Measurements from ENCODE around the gene IER3IP1. TPM values are rescaled to one million over a fixed set of nuclear protein-coding genes. Genes with fewer than 3 reads are reported as not detected.

Gene IER3IP1
- polyA plus RNA-seq, 1 donor from 2014 or later: 27.1 TPM

DNA sequence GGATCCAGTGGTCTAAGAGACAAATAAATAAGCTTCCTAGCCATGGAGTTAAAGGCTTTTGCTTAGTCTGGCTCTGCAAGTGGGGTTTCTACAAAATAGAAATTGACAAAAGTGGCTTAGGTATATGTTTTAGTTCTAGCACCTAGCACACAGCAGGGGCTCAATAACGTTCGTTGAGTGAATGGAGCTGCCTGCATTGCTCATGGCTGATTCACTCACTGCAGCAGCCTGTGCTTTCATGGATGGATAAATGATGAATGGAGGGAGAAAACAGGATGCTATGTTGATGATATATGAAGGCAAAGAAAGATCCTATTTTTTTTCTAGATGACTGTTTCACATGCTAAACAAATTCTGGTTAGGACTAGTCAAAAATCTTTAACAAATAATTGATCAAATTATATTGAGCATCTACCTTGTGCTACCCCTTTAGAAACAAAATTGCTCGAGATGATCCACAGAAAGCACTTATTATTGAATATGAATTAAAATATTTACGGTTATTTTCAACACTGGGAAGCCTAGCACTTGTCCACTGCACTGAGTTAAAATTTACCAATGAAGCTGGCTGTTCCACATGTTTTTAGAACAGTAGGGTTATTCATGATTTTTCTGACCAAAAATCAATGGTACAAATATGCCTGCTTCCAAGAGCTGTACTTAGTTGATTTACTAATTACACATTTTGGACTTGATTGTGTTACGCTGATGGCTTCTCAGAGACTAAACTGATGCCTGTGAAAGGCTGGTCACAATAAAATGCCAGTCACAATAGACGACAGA lies 65.5 kb downstream of the IER3IP1 start:
- H3K4me2 ChIP-seq (ENCODE audit: low read length): no peak overlapping the region
- no peaks in the 10 kb centered on the region for H3F3A ChIP-seq (ENCODE audit: insufficient read depth, low read length, poor library complexity, severe bottlenecking)
- no peak overlapping the region for H3K27ac ChIP-seq (ENCODE audit: low read length)
- no peaks in the 10 kb centered on the region for H3K9me2 ChIP-seq (ENCODE audit: insufficient read depth, low read length)
- no peaks in the 10 kb centered on the region for H4K20me1 ChIP-seq (ENCODE audit: insufficient read depth)
- H2AFZ ChIP-seq (ENCODE audit: low read depth, low read length): no peak overlapping the region
- H3K9ac ChIP-seq (ENCODE audit: low read length): no peak overlapping the region
- H3K36me3 ChIP-seq (ENCODE audit: insufficient read depth, low read length): no peaks in the 10 kb centered on the region
- no peaks in the 10 kb centered on the region for H3K9me3 ChIP-seq (ENCODE audit: low read length)
- no peaks in the 10 kb centered on the region for H3K27me3 ChIP-seq (ENCODE audit: insufficient read depth, low read depth, low read length)
- no peak for TF ChIP-seq POLR2AphosphoS5 (IDR thresholded peaks at IDR 0.05)
- TF ChIP-seq CTCF (IDR thresholded peaks at IDR 0.05; ENCODE audit: poor library complexity, severe bottlenecking): no peak
- TF ChIP-seq TAF1 (IDR thresholded peaks at IDR 0.05; ENCODE audit: low read depth): no peak
- TF ChIP-seq REST (IDR thresholded peaks at IDR 0.05; ENCODE audit: borderline replicate concordance): no peak
- TF ChIP-seq RAD21 (conservative IDR thresholded peaks at IDR 0.05): no peak
- no peak for TF ChIP-seq SMC3 (conservative IDR thresholded peaks at IDR 0.05; ENCODE audit: poor library complexity)
- TF ChIP-seq MXI1 (conservative IDR thresholded peaks at IDR 0.05; ENCODE audit: poor library complexity, severe bottlenecking): no peak
- TF ChIP-seq EZH2 (IDR thresholded peaks at IDR 0.05; ENCODE audit: borderline replicate concordance, insufficient read depth, low read length, poor library complexity, severe bottlenecking): no peak
- no peak for TF ChIP-seq EP300 (conservative IDR thresholded peaks at IDR 0.05; ENCODE audit: poor library complexity, severe bottlenecking)
- H3K79me2 ChIP-seq (replicated peaks; ENCODE audit: insufficient read depth, low read length): no peaks in the 10 kb centered on the region
- no peak overlapping the region for H3K4me3 ChIP-seq (ENCODE audit: low read length)

- Histone ChIP-seq H3K36me3 (ENCODE audit: insufficient read depth, low read length) (no peaks in the 10 kb centered on the region), H3K4me3 (ENCODE audit: low read length) (no peak overlapping the region), H3K27ac (ENCODE audit: low read length) (no peak overlapping the region), H3K9me3 (ENCODE audit: low read length) (no peaks in the 10 kb centered on the region), H3K9ac (ENCODE audit: low read length) (no peak overlapping the region), H3K9me2 (ENCODE audit: insufficient read depth, low read length) (no peaks in the 10 kb centered on the region), H3K4me2 (ENCODE audit: low read length) (no peak overlapping the region), H2AFZ (ENCODE audit: low read depth, low read length) (no peak overlapping the region), H4K20me1 (ENCODE audit: insufficient read depth) (no peaks in the 10 kb centered on the region), H3K79me2 (replicated peaks; ENCODE audit: insufficient read depth, low read length) (no peaks in the 10 kb centered on the region), H3K27me3 (ENCODE audit: insufficient read depth, low read depth, low read length) (no peaks in the 10 kb centered on the region), H3F3A (ENCODE audit: insufficient read depth, low read length, poor library complexity, severe bottlenecking) (no peaks in the 10 kb centered on the region)
- TF ChIP-seq EZH2 (IDR thresholded peaks at IDR 0.05; ENCODE audit: borderline replicate concordance, insufficient read depth, low read length, poor library complexity, severe bottlenecking) (no peak), RAD21 (conservative IDR thresholded peaks at IDR 0.05) (no peak), TAF1 (IDR thresholded peaks at IDR 0.05; ENCODE audit: low read depth) (no peak), CTCF (IDR thresholded peaks at IDR 0.05; ENCODE audit: poor library complexity, severe bottlenecking) (no peak), EP300 (conservative IDR thresholded peaks at IDR 0.05; ENCODE audit: poor library complexity, severe bottlenecking) (no peak), POLR2AphosphoS5 (IDR thresholded peaks at IDR 0.05) (no peak), SMC3 (conservative IDR thresholded peaks at IDR 0.05; ENCODE audit: poor library complexity) (no peak)
Measured at GRCh38 chr18:47109720-47110119, 66.4 kb downstream of the IER3IP1 start.
